OCI-LY3 (cell line): ENCODE data around the gene SGSH.

Source experiments
- CTCF ChIP-seq: fragments of 200-600, 300-600 bp; sonication (generic); IDR thresholded peaks from 2 replicates; pipeline ENCODE4 v1.5.1; 2014; ENCODE audit warnings: antibody characterized with exemption, low read length, low read depth
- EZH2phosphoT487 ChIP-seq: fragments of 200-600 bp; shearing (Covaris generic); IDR thresholded peaks from 2 replicates; pipeline ENCODE4 v1.6.1; 2018; ENCODE audit warnings: antibody characterized with exemption, mixed run types, low read depth

GRCh38 chr17:80251966-80252365 is 31.8 kb upstream of the SGSH start:
- TF ChIP-seq CTCF = no peak
- no peak for TF ChIP-seq EZH2phosphoT487
